Measurements from ENCODE around the gene AP3B2.
"Not testable (repeated sequence)": the region's sequence is repeated elsewhere in the genome, so short reads cannot be mapped to it uniquely, and the experiment has no call there.

The AP3B2 gene

GRCh38 chr15:82647045-82647834, 62.4 kb downstream of the AP3B2 start, which contains the start of gene CPEB1:
Gene CPEB1, minus strand, starts transcription at chr15:82647363. Its CDS starts 18,904 bp downstream, at chr15:82628459.
- no peak for DNase-seq

- DNase-seq = no peak
Observed at GRCh38 chr15:82646250-82647044, 63.2 kb downstream of the AP3B2 start.

- not testable (repeated sequence) for DNase-seq
Observed at GRCh38 chr15:82644967-82645852, 64.5 kb downstream of the AP3B2 start.

- DNase-seq = no peak
Observed at GRCh38 chr15:82643992-82644391, 65.7 kb downstream of the AP3B2 start.

GRCh38 chr15:82642656-82643055, 67.0 kb downstream of the AP3B2 start:
- DNase-seq = no peak

GRCh38 chr15:82641129-82641798, 68.4 kb downstream of the AP3B2 start:
- no peak for DNase-seq

- DNase-seq = no peak
Observed at GRCh38 chr15:82640672-82641071, 69.0 kb downstream of the AP3B2 start.

- DNase-seq = no peak
Observed at GRCh38 chr15:82635798-82636197, 73.9 kb downstream of the AP3B2 start.

GRCh38 chr15:82630033-82630432, 79.6 kb downstream of the AP3B2 start:
- DNase-seq = no peak

- DNase-seq = no peak
Observed at GRCh38 chr15:82625136-82625535, 84.5 kb downstream of the AP3B2 start.

GRCh38 chr15:82624438-82624837, 85.2 kb downstream of the AP3B2 start:
- no peak for DNase-seq

GRCh38 chr15:82624008-82624407, 85.7 kb downstream of the AP3B2 start:
- DNase-seq = no peak

GRCh38 chr15:82621970-82622369, 87.7 kb downstream of the AP3B2 start:
- DNase-seq = no peak

GRCh38 chr15:82613747-82614146, 95.9 kb downstream of the AP3B2 start:
- DNase-seq = no peak

- DNase-seq = no peak
Observed at GRCh38 chr15:82611348-82611747, 98.3 kb downstream of the AP3B2 start.
